Adrenal gland (tissue), 5 donors: Measurements from ENCODE around the gene MPG.

Experiments used
- CTCF ChIP-seq, 6 experiments: fragments of 450-650 bp in 4 of 6; fragments of 200-600 bp in 2 of 6; sonication (generic) in 1 of 6; IDR thresholded peaks; 1 replicate in 5 of 6; 2 replicates in 1 of 6; pipeline versions ENCODE4 v1.5.1 to v1.8.0; 2016 to 2021; ENCODE audit warnings: antibody characterized with exemption in 6 of 6, mild to moderate bottlenecking in 2 of 6, moderate library complexity in 1 of 6
- POLR2A ChIP-seq, 2 donors: fragments of 450-650 bp; IDR thresholded peaks; one replicate each; pipeline ENCODE4 v1.6.1; 2017; ENCODE audit warnings: antibody characterized with exemption in 2 of 2, mild to moderate bottlenecking in 2 of 2, moderate library complexity in 1 of 2
- donor health status: DM: no; HTN: no; CAD: no.

- TF ChIP-seq CTCF (IDR thresholded peaks at IDR 0.05) (no peak), POLR2A (IDR thresholded peaks at IDR 0.05) (no peak)
Measured at GRCh38 chr16:132120-132519, 54.1 kb downstream of the MPG start.
